ENCODE data around the gene LORICRIN. TPM values are rescaled to one million over a fixed set of nuclear protein-coding genes. Genes with fewer than 3 reads are reported as not detected.

The LORICRIN gene
- polyA plus RNA-seq, 1 of the 3 experiments (the other 2 are of a cell fraction) = not detected

DNA sequence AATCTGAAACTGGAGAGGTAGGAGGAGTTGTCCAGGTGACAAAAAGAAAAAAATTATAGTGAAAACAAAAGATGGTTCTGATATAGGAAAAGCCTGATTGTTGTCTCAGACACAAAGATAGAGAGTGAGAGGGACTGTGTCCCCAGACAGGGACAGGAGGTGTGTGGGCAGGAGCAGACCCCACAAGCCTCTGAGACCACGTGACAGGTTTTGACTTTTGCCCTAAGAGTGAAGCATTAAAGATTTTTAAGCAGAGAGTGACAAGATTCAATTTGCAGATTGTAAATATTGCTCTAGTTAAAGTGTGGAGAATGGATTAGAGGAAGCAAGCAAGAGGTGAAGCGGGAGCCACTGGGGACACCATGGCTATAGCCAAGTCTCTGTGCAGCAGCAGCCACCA is 31.7 kb upstream of the LORICRIN start:
- ChIA-PET CTCF (interaction anchor here (1.3 to 1.6 kb wide), 2 partner anchors 14 to 182 kb away, joined by 3 to 6 read pairs; no protein-coding TSS in a partner anchor), POLR2A (no interaction called here)
- 0% methylated on average over 2 of the region's 2 CpGs for WGBS (ENCODE audit: low lambda C conversion rate)

DNA sequence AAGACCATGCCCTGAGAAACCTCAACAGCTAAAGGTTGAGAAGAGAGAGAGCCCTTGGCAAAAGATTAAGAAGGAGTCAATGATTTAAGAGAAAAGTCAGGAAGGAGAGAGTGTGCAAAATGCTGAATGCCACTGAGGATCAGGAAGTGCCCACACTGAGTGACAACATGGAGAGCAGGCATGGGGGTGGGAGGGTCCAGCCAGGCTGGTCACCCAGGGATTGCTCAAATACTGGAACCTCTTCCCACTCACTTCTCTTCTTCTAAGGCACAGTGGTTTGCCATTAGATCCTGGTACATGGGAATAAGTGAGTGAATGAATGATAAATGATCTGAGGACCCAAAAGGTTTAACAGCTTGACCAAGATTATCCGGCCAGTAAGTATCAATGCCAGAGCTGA is 31.0 kb upstream of the LORICRIN start:
- Histone ChIP-seq H3K9me2 (no peaks in the 10 kb centered on the region), H4K20me1 (ENCODE audit: insufficient read depth) (no peaks in the 10 kb centered on the region), H3K4me2 (no peak overlapping the region), H3K79me2 (ENCODE audit: insufficient read depth) (no peaks in the 10 kb centered on the region), H3K9ac (no peak overlapping the region), H3K27me3 (ENCODE audit: insufficient read depth) (peaks cover 16% of the 10 kb centered on the region; the same call in 1 of the 2 replicates), H3K27ac (ENCODE audit: low read depth in 2 of 2, low read length in 1 of 2) (no peak overlapping the region), H3K4me1 (ENCODE audit: control insufficient read depth in 1 of 2, insufficient read depth in 2 of 2, low read depth in 1 of 2, low read length in 1 of 2) (no peaks in the 10 kb centered on the region; a peak in 1 of 4 replicates), H3F3A (replicated peaks; ENCODE audit: insufficient read depth) (no peaks in the 10 kb centered on the region), H3K36me3 (replicated peaks in 1 of 2; ENCODE audit: control insufficient read depth in 1 of 2, insufficient read depth in 2 of 2, low read length in 1 of 2) (no peaks in the 10 kb centered on the region), H3K4me3 (ENCODE audit: low read depth in 2 of 2, low read length in 1 of 2) (no peak overlapping the region), H3K9me3 (no peaks in the 10 kb centered on the region), H2AFZ (ENCODE audit: low read depth) (no peak overlapping the region)
- ChIA-PET CTCF (interaction anchor here (0.7 to 1.6 kb wide), 11 partner anchors 9 to 575 kb away, joined by 3 to 9 read pairs (median 3); partner anchors contain the start of gene PRR9), POLR2A (no interaction called here)
- WGBS (ENCODE audit: low lambda C conversion rate) = 0% methylated on average over 1 of the region's 1 CpG
- DNase-seq = no peak
- TF ChIP-seq FOXJ3 (CRISPR knock-in tag; IDR thresholded peaks at IDR 0.05) (no peak), JUND (IDR thresholded peaks at IDR 0.05) (no peak), EP300 (IDR thresholded peaks at IDR 0.05; ENCODE audit: borderline replicate concordance in 1 of 2, low read depth in 1 of 2, low read length in 1 of 2) (no peak), YY1 (IDR thresholded peaks at IDR 0.05; ENCODE audit: low read depth) (no peak), EZH2phosphoT487 (IDR thresholded peaks at IDR 0.05; ENCODE audit: borderline replicate concordance, low read depth) (no peak), MXI1 (IDR thresholded peaks at IDR 0.05; ENCODE audit: low read depth, low read length) (no peak), TAF1 (IDR thresholded peaks at IDR 0.05; ENCODE audit: borderline replicate concordance, low read depth, low read length) (no peak), SMC3 (IDR thresholded peaks at IDR 0.05; ENCODE audit: low read depth, low read length) (no peak), POLR2AphosphoS5 (IDR thresholded peaks at IDR 0.05; ENCODE audit: low read depth, low read length) (no peak), RXRA (IDR thresholded peaks at IDR 0.05; ENCODE audit: borderline replicate concordance, low read depth) (no peak), GATA2 (CRISPR knock-in tag; IDR thresholded peaks at IDR 0.05) (no peak)
- TF ChIP-seq, protein P1, sequence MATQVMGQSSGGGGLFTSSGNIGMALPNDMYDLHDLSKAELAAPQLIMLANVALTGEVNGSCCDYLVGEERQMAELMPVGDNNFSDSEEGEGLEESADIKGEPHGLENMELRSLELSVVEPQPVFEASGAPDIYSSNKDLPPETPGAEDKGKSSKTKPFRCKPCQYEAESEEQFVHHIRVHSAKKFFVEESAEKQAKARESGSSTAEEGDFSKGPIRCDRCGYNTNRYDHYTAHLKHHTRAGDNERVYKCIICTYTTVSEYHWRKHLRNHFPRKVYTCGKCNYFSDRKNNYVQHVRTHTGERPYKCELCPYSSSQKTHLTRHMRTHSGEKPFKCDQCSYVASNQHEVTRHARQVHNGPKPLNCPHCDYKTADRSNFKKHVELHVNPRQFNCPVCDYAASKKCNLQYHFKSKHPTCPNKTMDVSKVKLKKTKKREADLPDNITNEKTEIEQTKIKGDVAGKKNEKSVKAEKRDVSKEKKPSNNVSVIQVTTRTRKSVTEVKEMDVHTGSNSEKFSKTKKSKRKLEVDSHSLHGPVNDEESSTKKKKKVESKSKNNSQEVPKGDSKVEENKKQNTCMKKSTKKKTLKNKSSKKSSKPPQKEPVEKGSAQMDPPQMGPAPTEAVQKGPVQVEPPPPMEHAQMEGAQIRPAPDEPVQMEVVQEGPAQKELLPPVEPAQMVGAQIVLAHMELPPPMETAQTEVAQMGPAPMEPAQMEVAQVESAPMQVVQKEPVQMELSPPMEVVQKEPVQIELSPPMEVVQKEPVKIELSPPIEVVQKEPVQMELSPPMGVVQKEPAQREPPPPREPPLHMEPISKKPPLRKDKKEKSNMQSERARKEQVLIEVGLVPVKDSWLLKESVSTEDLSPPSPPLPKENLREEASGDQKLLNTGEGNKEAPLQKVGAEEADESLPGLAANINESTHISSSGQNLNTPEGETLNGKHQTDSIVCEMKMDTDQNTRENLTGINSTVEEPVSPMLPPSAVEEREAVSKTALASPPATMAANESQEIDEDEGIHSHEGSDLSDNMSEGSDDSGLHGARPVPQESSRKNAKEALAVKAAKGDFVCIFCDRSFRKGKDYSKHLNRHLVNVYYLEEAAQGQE (IDR thresholded peaks at IDR 0.05; ENCODE audit: low read depth, low read length) = no peak
- TF ChIP-seq, protein P2, sequence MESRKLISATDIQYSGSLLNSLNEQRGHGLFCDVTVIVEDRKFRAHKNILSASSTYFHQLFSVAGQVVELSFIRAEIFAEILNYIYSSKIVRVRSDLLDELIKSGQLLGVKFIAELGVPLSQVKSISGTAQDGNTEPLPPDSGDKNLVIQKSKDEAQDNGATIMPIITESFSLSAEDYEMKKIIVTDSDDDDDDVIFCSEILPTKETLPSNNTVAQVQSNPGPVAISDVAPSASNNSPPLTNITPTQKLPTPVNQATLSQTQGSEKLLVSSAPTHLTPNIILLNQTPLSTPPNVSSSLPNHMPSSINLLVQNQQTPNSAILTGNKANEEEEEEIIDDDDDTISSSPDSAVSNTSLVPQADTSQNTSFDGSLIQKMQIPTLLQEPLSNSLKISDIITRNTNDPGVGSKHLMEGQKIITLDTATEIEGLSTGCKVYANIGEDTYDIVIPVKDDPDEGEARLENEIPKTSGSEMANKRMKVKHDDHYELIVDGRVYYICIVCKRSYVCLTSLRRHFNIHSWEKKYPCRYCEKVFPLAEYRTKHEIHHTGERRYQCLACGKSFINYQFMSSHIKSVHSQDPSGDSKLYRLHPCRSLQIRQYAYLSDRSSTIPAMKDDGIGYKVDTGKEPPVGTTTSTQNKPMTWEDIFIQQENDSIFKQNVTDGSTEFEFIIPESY (IDR thresholded peaks at IDR 0.05; ENCODE audit: borderline replicate concordance, low read depth) = no peak
- TF ChIP-seq, protein P3, sequence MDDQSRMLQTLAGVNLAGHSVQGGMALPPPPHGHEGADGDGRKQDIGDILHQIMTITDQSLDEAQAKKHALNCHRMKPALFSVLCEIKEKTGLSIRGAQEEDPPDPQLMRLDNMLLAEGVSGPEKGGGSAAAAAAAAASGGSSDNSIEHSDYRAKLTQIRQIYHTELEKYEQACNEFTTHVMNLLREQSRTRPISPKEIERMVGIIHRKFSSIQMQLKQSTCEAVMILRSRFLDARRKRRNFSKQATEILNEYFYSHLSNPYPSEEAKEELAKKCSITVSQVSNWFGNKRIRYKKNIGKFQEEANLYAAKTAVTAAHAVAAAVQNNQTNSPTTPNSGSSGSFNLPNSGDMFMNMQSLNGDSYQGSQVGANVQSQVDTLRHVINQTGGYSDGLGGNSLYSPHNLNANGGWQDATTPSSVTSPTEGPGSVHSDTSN (IDR thresholded peaks at IDR 0.05) = no peak

More for the DNA sequence above, 31.7 kb upstream of the LORICRIN start:
- Histone ChIP-seq H3K27me3 (ENCODE audit: insufficient read depth) (peaks cover 17% of the 10 kb centered on the region; the same call in 1 of the 2 replicates), H3K27ac (ENCODE audit: low read depth in 2 of 2, low read length in 1 of 2) (no peak overlapping the region), H3K36me3 (replicated peaks in 1 of 2; ENCODE audit: control insufficient read depth in 1 of 2, insufficient read depth in 2 of 2, low read length in 1 of 2) (no peaks in the 10 kb centered on the region), H3K4me3 (ENCODE audit: low read depth in 2 of 2, low read length in 1 of 2) (no peak overlapping the region), H3K79me2 (ENCODE audit: insufficient read depth) (no peaks in the 10 kb centered on the region), H3K9me3 (no peaks in the 10 kb centered on the region), H2AFZ (ENCODE audit: low read depth) (no peak overlapping the region), H3F3A (replicated peaks; ENCODE audit: insufficient read depth) (no peaks in the 10 kb centered on the region), H3K4me2 (no peak overlapping the region), H4K20me1 (ENCODE audit: insufficient read depth) (no peaks in the 10 kb centered on the region), H3K4me1 (ENCODE audit: control insufficient read depth in 1 of 2, insufficient read depth in 2 of 2, low read depth in 1 of 2, low read length in 1 of 2) (no peaks in the 10 kb centered on the region; a peak in 1 of 4 replicates), H3K9me2 (no peaks in the 10 kb centered on the region), H3K9ac (no peak overlapping the region)
- no peak for DNase-seq
- TF ChIP-seq CHD2 (IDR thresholded peaks at IDR 0.05; ENCODE audit: low read length, partially characterized antibody) (no peak), FOSL2 (IDR thresholded peaks at IDR 0.05; ENCODE audit: borderline replicate concordance, low read depth) (no peak), EP300 (IDR thresholded peaks at IDR 0.05; ENCODE audit: borderline replicate concordance in 1 of 2, low read depth in 1 of 2, low read length in 1 of 2) (no peak), RAD21 (IDR thresholded peaks at IDR 0.05; ENCODE audit: low read length) (no peak)
- TF ChIP-seq, protein P4, sequence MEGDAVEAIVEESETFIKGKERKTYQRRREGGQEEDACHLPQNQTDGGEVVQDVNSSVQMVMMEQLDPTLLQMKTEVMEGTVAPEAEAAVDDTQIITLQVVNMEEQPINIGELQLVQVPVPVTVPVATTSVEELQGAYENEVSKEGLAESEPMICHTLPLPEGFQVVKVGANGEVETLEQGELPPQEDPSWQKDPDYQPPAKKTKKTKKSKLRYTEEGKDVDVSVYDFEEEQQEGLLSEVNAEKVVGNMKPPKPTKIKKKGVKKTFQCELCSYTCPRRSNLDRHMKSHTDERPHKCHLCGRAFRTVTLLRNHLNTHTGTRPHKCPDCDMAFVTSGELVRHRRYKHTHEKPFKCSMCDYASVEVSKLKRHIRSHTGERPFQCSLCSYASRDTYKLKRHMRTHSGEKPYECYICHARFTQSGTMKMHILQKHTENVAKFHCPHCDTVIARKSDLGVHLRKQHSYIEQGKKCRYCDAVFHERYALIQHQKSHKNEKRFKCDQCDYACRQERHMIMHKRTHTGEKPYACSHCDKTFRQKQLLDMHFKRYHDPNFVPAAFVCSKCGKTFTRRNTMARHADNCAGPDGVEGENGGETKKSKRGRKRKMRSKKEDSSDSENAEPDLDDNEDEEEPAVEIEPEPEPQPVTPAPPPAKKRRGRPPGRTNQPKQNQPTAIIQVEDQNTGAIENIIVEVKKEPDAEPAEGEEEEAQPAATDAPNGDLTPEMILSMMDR (IDR thresholded peaks at IDR 0.05) = no peak

Data from SK-N-SH (cell line).